HG03280 (cell line): Measurements from ENCODE around the gene ANKRD26.

Experiments used
- ATAC-seq: cut with Tn5 transposase; IDR thresholded peaks from one replicate; pipeline ENCODE4 v1.9.1; 2021; ENCODE audit warnings: mild to moderate bottlenecking, moderate library complexity; ENCODE audit not compliant: unreplicated experiment

The ANKRD26 gene

GRCh38 chr10:27022048-27022447, 78.2 kb downstream of the ANKRD26 start:
- no peak for ATAC-seq

- ATAC-seq = no peak
Observed at GRCh38 chr10:27020243-27020642, 80.1 kb downstream of the ANKRD26 start.

GRCh38 chr10:27019827-27020226, 80.5 kb downstream of the ANKRD26 start:
- no peak for ATAC-seq

- ATAC-seq = no peak
Observed at GRCh38 chr10:26997610-26998009, 102.7 kb downstream of the ANKRD26 start.

GRCh38 chr10:26994743-26995142, 105.6 kb downstream of the ANKRD26 start:
- no peak for ATAC-seq

GRCh38 chr10:26987851-26988250, 112.4 kb downstream of the ANKRD26 start:
- ATAC-seq = no peak

GRCh38 chr10:26983156-26983555, 117.1 kb downstream of the ANKRD26 start:
- no peak for ATAC-seq

- no peak for ATAC-seq
Observed at GRCh38 chr10:26982058-26982457, 118.2 kb downstream of the ANKRD26 start.

- no peak for ATAC-seq
Observed at GRCh38 chr10:26981232-26981824, 119.0 kb downstream of the ANKRD26 start.

- no peak for ATAC-seq
Observed at GRCh38 chr10:26978519-26978918, 121.8 kb downstream of the ANKRD26 start.

GRCh38 chr10:26977635-26978034, 122.7 kb downstream of the ANKRD26 start:
- ATAC-seq = no peak

GRCh38 chr10:26970667-26971066, 129.6 kb downstream of the ANKRD26 start:
- no peak for ATAC-seq

- peak; percentile 82 for ATAC-seq
Observed at GRCh38 chr10:26969145-26969926, 131.0 kb downstream of the ANKRD26 start.

GRCh38 chr10:26962835-26963234, 137.5 kb downstream of the ANKRD26 start:
- ATAC-seq = no peak

GRCh38 chr10:26960308-26960707, 140.0 kb downstream of the ANKRD26 start:
- ATAC-seq = no peak

GRCh38 chr10:26959841-26960240, 140.5 kb downstream of the ANKRD26 start:
- ATAC-seq = no peak
